GM19324 (cell line): Measurements from ENCODE around the gene PHF1.

Source experiments
- ATAC-seq: cut with Tn5 transposase; IDR thresholded peaks from one replicate; pipeline ENCODE4 v1.9.1; 2021; ENCODE audit warnings: mild to moderate bottlenecking, moderate library complexity; ENCODE audit not compliant: unreplicated experiment, low FRiP score

The PHF1 gene

GRCh38 chr6:33430991-33431879 is 20.4 kb downstream of the PHF1 start:
- ATAC-seq: no peak

- ATAC-seq: no peak
These were observed 21.2 kb downstream of the PHF1 start for GRCh38 chr6:33431880-33432541.

GRCh38 chr6:33432546-33432945 is 21.7 kb downstream of the PHF1 start:
- ATAC-seq: no peak

- no peak for ATAC-seq
These were observed 22.3 kb downstream of the PHF1 start for GRCh38 chr6:33433001-33433543.

GRCh38 chr6:33433544-33434191 is 22.9 kb downstream of the PHF1 start:
- no peak for ATAC-seq

GRCh38 chr6:33434961-33435360 is 24.1 kb downstream of the PHF1 start:
- ATAC-seq: no peak

GRCh38 chr6:33437666-33438065 is 26.9 kb downstream of the PHF1 start:
- no peak for ATAC-seq

GRCh38 chr6:33438978-33439594 is 28.3 kb downstream of the PHF1 start:
- ATAC-seq: no peak

GRCh38 chr6:33439956-33440648 is 29.3 kb downstream of the PHF1 start:
- ATAC-seq: no peak

- no peak for ATAC-seq
These were observed 30.0 kb downstream of the PHF1 start for GRCh38 chr6:33440649-33441309.

- ATAC-seq: no peak
These were observed 30.6 kb downstream of the PHF1 start for GRCh38 chr6:33441457-33441856.

GRCh38 chr6:33442283-33442682 is 31.5 kb downstream of the PHF1 start:
- no peak for ATAC-seq

- ATAC-seq: no peak
These were observed 32.2 kb downstream of the PHF1 start for GRCh38 chr6:33443025-33443424.

GRCh38 chr6:33443619-33444504 is 33.0 kb downstream of the PHF1 start:
- ATAC-seq: no peak

GRCh38 chr6:33445119-33445603 is 34.3 kb downstream of the PHF1 start:
- no peak for ATAC-seq

- ATAC-seq: no peak
These were observed 35.5 kb downstream of the PHF1 start for GRCh38 chr6:33446356-33446755.

GRCh38 chr6:33450434-33450833 is 39.6 kb downstream of the PHF1 start:
- no peak for ATAC-seq

- ATAC-seq: no peak
These were observed 40.8 kb downstream of the PHF1 start for GRCh38 chr6:33451606-33452005.
